ENCODE results near the gene AGO1.

Gene AGO1

DNA sequence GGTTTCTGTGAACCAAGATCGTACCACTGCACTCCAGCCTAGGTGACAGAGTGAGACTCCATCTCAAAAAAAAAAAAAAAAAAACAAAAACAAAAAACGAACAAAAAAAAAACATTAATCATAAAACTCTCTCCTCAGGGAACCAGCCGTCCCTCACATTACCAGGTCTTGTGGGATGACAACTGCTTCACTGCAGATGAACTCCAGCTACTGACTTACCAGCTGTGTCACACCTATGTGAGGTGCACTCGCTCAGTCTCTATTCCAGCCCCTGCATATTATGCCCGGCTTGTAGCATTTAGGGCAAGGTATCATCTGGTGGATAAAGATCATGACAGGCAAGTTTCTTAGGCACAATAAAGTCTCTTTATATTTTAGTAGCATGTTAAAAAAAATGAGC, 32.3 kb upstream of the AGO1 start:
- no peaks in the 10 kb centered on the region for H3K27me3 ChIP-seq
- H3K9me3 ChIP-seq: no peaks in the 10 kb centered on the region
- TF ChIP-seq, protein P1, sequence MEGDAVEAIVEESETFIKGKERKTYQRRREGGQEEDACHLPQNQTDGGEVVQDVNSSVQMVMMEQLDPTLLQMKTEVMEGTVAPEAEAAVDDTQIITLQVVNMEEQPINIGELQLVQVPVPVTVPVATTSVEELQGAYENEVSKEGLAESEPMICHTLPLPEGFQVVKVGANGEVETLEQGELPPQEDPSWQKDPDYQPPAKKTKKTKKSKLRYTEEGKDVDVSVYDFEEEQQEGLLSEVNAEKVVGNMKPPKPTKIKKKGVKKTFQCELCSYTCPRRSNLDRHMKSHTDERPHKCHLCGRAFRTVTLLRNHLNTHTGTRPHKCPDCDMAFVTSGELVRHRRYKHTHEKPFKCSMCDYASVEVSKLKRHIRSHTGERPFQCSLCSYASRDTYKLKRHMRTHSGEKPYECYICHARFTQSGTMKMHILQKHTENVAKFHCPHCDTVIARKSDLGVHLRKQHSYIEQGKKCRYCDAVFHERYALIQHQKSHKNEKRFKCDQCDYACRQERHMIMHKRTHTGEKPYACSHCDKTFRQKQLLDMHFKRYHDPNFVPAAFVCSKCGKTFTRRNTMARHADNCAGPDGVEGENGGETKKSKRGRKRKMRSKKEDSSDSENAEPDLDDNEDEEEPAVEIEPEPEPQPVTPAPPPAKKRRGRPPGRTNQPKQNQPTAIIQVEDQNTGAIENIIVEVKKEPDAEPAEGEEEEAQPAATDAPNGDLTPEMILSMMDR (IDR thresholded peaks at IDR 0.05): no peak
- intact Hi-C loops (cut with DNase I; ENCODE audit: low total_unique reads): no loop called here
- H3K4me1 ChIP-seq: peaks cover 0 to 50% (median 19%) of the 10 kb centered on the region in 4 donors
- no peak for DNase-seq
- H3K36me3 ChIP-seq: peaks cover 5 to 48% (median 34%) of the 10 kb centered on the region in 3 donors
- H3K4me3 ChIP-seq: no peak overlapping the region
- H3K27ac ChIP-seq: peak overlapping the region; percentile 59 to 77

DNA sequence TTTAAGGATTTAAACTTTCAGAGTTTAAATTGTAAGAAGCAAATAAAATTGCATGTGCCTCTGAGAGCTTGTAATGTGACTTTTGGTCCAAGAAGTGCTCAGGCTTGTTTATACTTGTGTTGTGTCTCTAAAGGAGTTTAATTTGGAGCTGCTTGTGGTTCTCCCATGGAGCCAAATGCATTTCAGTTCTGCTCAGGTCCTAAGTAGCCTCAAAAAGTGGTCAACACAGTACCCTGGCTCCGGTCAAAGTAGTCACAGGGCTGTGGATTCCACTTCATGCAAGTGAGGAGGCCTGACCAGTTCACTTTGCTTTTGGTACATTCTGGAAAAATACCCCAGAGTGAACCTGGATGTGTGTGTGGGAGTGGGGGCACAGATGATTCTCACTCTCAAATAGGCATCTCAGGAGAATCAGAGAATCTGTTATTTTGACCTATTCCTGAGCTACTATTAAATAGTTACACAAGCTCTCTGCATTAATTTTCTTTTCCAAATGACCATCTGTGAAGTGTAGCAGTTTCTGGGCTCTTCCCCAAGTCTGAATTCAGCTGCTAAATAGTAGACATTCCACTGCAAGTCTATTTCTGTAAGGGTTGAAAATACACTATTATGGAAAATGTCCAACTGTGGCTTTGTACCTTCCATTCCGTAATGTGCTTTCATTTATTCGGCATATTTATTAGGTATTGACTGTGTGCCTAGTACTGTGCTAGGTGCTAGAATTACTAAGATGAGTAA, 31.7 kb upstream of the AGO1 start:
- Histone ChIP-seq H3K27me3 (no peaks in the 10 kb centered on the region), H3K4me1 (peaks cover 0 to 50% (median 19%) of the 10 kb centered on the region in 4 donors), H3K36me3 (peaks cover 5 to 49% (median 30%) of the 10 kb centered on the region in 3 donors), H3K27ac (peak overlapping the region; percentile 59 to 77), H3K9me3 (no peaks in the 10 kb centered on the region), H3K4me3 (no peak overlapping the region)
- no peak for DNase-seq
- TF ChIP-seq, protein P1 (IDR thresholded peaks at IDR 0.05): no peak
- intact Hi-C loops (cut with DNase I; ENCODE audit: low total_unique reads): no loop called here

DNA sequence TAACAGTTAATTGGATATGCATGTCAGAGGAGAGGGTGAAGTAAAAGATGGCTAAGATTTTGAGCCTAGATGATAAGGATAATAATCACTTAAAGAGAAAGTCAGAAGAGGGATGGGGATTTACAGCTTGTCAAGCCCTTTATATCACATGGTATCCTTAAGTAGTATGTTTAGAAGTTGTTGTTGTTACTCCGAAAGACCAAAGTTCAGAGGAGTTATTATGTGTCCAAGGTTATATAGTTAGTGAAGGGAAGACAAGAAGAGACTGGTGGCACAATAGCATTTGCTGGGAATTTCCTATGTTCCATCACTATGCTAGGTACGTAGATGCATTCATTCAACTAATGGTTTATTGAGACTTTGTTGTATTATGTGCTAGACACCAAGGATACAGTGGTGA, 30.8 kb upstream of the AGO1 start:
- Histone ChIP-seq H3K27me3 (no peaks in the 10 kb centered on the region), H3K9me3 (no peaks in the 10 kb centered on the region), H3K36me3 (peaks cover 5 to 51% (median 30%) of the 10 kb centered on the region in 3 donors), H3K4me1 (peaks cover 0 to 49% (median 19%) of the 10 kb centered on the region in 4 donors), H3K4me3 (no peak overlapping the region), H3K27ac (peak overlapping the region; percentile 59 to 77)
- DNase-seq: no peak
- intact Hi-C loops (cut with DNase I; ENCODE audit: low total_unique reads): no loop called here
- TF ChIP-seq, protein P1 (IDR thresholded peaks at IDR 0.05): no peak

DNA sequence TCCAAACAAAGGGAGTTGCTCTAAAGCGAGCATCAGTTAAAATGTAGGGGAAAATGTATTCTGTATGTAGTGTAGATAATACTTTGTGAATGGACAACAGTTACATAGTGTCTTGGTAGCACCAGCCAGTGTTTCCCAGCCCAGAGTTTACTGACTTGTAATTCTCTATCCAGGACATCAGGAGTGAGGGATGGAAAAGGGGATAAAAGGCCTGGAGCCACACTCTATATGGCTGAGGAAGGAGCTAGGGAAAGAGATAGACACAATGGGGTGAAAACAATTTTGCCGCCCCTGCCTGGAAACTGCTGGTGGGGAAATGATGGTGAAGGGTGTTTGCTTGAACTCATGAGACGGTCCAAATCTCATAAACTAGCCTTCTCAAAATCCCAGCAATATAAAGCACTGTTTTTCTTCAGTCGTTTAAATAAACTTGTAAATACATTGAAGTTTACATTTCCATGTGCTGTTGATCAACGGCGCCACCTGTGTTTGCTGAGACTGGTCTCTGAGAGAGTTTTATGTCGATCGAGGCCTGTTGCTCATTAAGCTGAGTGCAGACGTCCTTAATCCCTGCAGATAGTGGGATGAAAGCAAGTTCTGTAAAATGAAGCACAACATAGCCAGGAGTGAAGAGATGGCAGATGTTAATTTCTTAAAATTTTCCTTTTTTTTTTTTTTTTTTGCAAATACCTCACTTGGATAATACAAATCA, 27.9 kb upstream of the AGO1 start:
- H3K4me3 ChIP-seq: no peak overlapping the region
- no peaks in the 10 kb centered on the region for H3K27me3 ChIP-seq
- H3K27ac ChIP-seq: no peak overlapping the region
- H3K36me3 ChIP-seq: peaks cover 5 to 51% (median 28%) of the 10 kb centered on the region in 3 donors
- TF ChIP-seq, protein P1 (IDR thresholded peaks at IDR 0.05): no peak
- H3K9me3 ChIP-seq: no peaks in the 10 kb centered on the region
- no peak for DNase-seq
- H3K4me1 ChIP-seq: peaks cover 0 to 22% (median 12%) of the 10 kb centered on the region in 4 donors
- intact Hi-C loops (cut with DNase I; ENCODE audit: low total_unique reads): no loop called here

DNA sequence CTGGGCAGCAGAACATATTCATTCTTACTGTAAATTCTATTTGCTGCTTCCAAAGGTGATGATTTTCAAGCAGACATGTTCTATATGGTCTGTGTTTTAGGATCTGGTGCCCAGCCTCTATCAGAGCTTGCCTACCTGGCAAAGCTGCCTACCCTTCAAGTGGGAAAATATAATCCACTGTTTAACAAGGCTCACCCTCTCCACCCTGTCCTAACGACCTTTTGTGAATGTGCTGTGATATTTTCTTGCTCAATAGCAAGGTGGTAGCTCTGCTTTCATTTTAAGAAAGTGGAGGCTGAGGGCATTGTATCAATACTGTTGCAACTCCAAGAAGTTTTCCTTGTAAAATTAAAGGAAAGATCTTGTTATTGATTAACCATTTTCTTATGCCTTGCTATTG, 26.0 kb upstream of the AGO1 start:
- Histone ChIP-seq H3K4me3 (no peak overlapping the region), H3K36me3 (peaks cover 5 to 45% (median 23%) of the 10 kb centered on the region in 3 donors), H3K27ac (no peak overlapping the region), H3K27me3 (no peaks in the 10 kb centered on the region), H3K9me3 (no peaks in the 10 kb centered on the region), H3K4me1 (peaks cover 0 to 4% (median under 1%) of the 10 kb centered on the region in 4 donors)
- DNase-seq: no peak
- TF ChIP-seq, protein P1 (IDR thresholded peaks at IDR 0.05): no peak
- intact Hi-C loops (cut with DNase I; ENCODE audit: low total_unique reads): no loop called here
